GM12873 (cell line): ENCODE results near the gene CACNA1D.

ENCODE experiments used
- TF ChIP-seq, protein P1 (sequence below): IDR thresholded peaks from 2 replicates; pipeline ENCODE4 v1.5.1; 2012; ENCODE audit warnings: low read depth, mild to moderate bottlenecking, moderate library complexity, low read length, control low read depth; ENCODE audit not compliant: insufficient read depth; ENCODE audit errors: missing control alignments

CACNA1D gene

DNA sequence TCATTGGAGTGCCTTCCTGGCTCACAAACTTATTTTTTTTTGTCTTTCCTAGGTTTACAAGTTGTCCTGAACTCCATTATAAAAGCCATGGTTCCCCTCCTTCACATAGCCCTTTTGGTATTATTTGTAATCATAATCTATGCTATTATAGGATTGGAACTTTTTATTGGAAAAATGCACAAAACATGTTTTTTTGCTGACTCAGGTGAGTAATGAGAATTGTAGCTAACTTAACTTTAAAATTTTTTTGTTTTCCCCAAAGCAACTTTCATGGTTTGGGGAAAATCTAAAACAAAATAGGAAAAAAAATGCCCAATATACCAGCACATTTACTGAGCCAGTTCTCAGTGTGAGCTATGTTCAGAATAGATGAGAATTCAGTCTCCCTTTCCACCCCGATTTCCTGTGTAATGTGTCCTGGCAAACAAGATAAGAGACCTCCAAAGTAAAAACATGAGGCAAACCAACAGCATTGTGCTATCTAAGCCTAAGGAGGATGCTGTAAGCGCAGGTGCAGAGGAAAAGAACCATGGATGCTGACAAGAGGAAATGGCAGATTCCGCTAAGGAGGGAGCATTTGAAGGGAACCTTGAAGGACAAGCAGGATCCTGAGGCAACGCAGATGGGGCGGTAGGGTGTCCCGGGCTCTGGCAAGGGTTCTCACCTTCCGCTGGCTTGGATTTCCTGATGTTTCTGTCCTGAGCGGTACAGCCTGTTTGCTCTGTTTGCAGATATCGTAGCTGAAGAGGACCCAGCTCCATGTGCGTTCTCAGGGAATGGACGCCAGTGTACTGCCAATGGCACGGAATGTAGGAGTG is 171.4 kb downstream of the CACNA1D start:
- TF ChIP-seq, protein P1, sequence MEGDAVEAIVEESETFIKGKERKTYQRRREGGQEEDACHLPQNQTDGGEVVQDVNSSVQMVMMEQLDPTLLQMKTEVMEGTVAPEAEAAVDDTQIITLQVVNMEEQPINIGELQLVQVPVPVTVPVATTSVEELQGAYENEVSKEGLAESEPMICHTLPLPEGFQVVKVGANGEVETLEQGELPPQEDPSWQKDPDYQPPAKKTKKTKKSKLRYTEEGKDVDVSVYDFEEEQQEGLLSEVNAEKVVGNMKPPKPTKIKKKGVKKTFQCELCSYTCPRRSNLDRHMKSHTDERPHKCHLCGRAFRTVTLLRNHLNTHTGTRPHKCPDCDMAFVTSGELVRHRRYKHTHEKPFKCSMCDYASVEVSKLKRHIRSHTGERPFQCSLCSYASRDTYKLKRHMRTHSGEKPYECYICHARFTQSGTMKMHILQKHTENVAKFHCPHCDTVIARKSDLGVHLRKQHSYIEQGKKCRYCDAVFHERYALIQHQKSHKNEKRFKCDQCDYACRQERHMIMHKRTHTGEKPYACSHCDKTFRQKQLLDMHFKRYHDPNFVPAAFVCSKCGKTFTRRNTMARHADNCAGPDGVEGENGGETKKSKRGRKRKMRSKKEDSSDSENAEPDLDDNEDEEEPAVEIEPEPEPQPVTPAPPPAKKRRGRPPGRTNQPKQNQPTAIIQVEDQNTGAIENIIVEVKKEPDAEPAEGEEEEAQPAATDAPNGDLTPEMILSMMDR = no peak

DNA sequence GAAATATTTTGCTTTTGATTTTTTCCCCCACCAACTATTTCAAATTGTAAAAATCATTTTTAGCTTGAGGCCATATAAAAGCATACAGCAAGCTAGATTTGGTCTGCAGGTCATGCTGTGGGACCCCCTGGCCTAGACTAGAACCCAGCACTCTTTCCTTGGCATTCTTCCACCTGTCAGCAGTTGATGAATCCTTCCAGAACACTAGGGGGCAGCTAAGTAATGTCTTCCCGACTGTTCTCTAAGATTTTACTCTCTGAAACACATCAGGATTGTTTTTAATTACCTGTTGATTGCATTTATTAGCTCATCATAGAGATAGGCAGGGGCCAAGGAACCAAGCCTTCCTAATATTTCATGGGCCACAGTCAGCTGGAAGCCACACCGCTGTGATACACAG is 174.5 kb downstream of the CACNA1D start:
- TF ChIP-seq, protein P1 = peak; percentile 53

DNA sequence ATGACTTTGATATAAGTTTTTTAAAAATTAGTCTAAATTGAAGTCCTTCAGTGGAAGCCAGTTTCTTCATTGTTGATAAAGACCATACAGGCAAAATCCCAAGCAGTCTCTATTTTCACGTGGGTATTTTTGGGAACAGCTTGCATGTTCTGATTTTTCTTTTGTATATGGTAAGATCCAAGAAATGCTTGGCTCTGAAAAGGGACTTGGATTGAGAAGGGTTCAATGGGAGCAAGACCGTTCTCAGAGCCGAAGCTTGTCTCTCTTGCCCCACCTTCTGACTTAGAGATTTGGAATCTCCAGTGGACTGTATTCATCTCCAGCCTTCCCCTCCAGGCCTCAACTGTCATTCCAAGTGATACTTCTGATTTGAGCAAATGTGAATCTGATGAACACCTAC is 176.3 kb downstream of the CACNA1D start:
- TF ChIP-seq, protein P1 = no peak

DNA sequence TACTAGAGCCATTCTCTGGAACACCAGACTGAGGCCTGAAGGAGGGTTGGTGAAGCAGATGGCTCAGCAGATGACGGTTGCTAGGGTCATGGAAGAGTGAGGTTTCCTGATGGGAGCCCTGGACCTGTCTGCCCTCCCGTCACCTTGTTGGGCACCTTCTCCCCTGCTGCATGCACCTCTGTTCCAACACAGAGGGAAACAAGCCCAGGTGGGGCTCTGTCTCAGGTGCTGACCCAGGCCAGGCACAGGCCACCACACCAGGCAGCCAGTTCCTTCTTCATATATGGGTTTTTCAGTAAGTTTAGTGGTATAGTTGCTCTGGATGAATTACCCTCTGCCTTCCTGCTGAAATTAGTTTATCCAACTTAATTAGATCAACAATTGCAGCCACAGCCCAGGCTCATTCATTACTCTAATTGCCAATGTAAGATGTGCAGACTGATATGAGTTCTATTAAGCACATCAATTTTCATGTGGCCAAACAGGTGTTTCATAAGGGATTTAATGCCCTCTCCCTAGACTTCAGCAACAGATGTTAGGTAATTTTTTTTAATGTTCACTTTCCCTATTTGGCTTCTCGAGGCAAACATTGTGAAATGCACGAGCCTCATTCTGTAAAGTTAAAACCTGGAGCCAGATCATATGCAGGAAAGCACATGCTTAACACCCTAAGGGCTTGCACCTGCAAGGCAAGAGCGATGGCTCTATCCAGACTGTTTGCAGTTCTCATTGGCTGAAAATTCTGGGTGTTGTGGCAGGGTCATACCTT is 177.0 kb downstream of the CACNA1D start:
- TF ChIP-seq, protein P1 = no peak

DNA sequence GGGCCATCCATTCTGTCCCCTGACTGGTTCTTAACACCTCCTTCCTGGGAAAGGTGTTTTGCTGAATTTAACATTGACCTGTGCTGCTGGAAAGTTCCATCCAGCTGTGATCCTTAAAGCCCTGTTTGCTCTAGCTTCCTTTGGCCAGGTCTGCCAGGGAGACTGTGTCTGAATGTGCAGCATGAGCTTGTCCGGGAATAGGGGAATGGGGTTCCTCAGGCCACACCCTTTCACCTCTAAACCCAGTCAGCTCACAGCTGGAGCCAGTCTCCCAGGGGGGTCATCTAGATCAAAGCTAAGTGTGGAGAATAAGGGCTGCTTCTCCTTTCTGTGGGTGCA is 177.5 kb downstream of the CACNA1D start:
- TF ChIP-seq, protein P1 = no peak

DNA sequence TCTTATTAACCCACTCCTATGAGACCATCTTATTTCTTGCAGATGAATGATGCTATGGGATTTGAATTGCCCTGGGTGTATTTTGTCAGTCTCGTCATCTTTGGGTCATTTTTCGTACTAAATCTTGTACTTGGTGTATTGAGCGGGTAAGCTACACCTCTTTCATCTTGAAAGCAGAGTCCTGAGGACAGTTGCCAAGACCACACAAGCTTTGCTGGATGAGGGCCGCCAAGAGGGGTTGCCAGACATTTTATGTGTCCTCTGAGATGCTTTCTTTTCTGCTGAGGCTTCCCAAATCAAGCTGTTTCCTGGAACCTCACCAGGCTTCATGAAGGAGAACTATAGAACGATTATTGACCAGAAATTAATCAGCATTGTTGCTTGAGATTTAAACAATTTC is 178.6 kb downstream of the CACNA1D start:
- TF ChIP-seq, protein P1 = no peak

DNA sequence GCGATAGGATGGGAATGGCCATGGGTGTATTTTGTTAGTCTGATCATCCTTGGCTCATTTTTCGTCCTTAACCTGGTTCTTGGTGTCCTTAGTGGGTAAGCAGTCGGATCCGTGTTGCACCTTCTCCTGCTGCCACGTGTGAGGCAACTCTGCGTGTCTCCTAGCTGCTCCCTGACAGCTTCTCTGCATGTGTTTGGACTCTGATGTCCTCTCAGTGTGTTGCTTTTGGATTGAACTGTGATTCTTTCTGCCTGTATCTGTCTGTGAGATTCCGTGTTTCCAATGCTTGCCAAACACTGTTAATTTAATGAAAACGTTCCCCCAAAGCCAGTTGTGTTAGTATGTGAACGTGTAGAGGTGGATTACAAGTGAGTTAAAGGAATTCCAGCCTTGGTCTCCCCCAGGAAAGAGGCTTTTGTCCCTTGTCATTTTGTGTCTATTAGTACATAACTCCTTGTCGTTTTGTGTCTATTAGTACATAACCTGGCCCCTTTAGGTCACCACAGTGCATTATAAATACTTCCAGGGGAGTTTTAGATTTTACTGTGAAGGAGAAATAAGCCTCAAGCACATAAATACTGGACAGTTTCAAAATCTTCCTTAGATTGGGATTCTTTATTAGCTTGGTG is 179.4 kb downstream of the CACNA1D start:
- TF ChIP-seq, protein P1 = no peak
